ENCODE results near the gene ELAVL4.

- TF ChIP-seq GABPB1 (CRISPR knock-in tag; IDR thresholded peaks at IDR 0.05) (no peak), CTCF (IDR thresholded peaks at IDR 0.05) (no peak), CBFB (CRISPR knock-in tag; IDR thresholded peaks at IDR 0.05; ENCODE audit: low read depth) (no peak)
Measured at GRCh38 chr1:50180367-50180766, 71.6 kb downstream of the ELAVL4 start.
